Uterus (tissue), 4 donors: Measurements from ENCODE around the gene SLC4A1. TPM values are rescaled to one million over a fixed set of nuclear protein-coding genes. Genes with fewer than 3 reads are reported as not detected.

Experiments used
- DNase-seq, 2 donors: peaks; one replicate each; pipeline ENCODE4 v3.0.0-alpha.2; 2019 to 2020
- H3K27ac ChIP-seq, 2 donors: fragments of 200-600 bp; sonication (generic); 1 replicate in 1 of 2; 2 replicates in 1 of 2; pipeline ENCODE4 v1.5.1; 2016 to 2018
- H3K27me3 ChIP-seq, 2 donors: fragments of 200-600 bp; sonication (generic); one replicate each; pipeline ENCODE4 v1.5.1; 2018 to 2019; ENCODE audit warnings: control low read depth in 1 of 2
- H3K36me3 ChIP-seq, 2 donors: fragments of 200-600 bp; sonication (generic); one replicate each; pipeline ENCODE4 v1.5.1; 2019; ENCODE audit warnings: control low read depth in 1 of 2
- H3K4me1 ChIP-seq, 2 donors: fragments of 200-600 bp; sonication (generic); one replicate each; pipeline ENCODE4 v1.5.1; 2018 to 2019; ENCODE audit warnings: control low read depth in 1 of 2
- H3K4me3 ChIP-seq, 2 donors: fragments of 200-600 bp; sonication (generic); 1 replicate in 1 of 2; 2 replicates in 1 of 2; pipeline ENCODE4 v1.5.1; 2018 to 2019; ENCODE audit warnings: mild to moderate bottlenecking in 1 of 2
- H3K9me3 ChIP-seq, 2 donors: fragments of 200-600 bp; sonication (generic); one replicate each; pipeline ENCODE4 v1.5.1; 2019; ENCODE audit warnings: control low read depth in 1 of 2
- CTCF ChIP-seq, 4 experiments: fragments of 200-600 bp in 2 of 4; fragments of 450-650 bp in 2 of 4; sonication (generic) in 2 of 4; IDR thresholded peaks; one replicate each; pipeline ENCODE4 v1.5.1; 2016 to 2019; ENCODE audit warnings: antibody characterized with exemption in 4 of 4, mild to moderate bottlenecking in 2 of 4, moderate library complexity in 1 of 4
- POLR2A ChIP-seq, 2 donors: fragments of 450-650 bp; IDR thresholded peaks; one replicate each; pipeline ENCODE4 v1.6.1; 2016; ENCODE audit warnings: antibody characterized with exemption in 2 of 2, mild to moderate bottlenecking in 1 of 2, moderate library complexity in 1 of 2
- intact Hi-C: fragments of 100-400 bp; cut with DNase I; formaldehyde crosslinking; loops from one replicate; pipeline ENCODE4 v1.15.1; 2023; ENCODE audit warnings: low total_unique reads
- total RNA-seq, 4 donors: library from RNA; depleted of rRNA in 3 of 4; stranded (reverse); fragments of >200 nt in 3 of 4; gene quantifications; one replicate each; pipeline versions ENCODE4 v1.1.0 to v1.2.4, GENCODE V29; 2014 to 2023
- donor health status: DM: yes; HTN: yes; CAD: no.

SLC4A1 gene
- total RNA-seq, 4 donors from 2014 or later = 8.4 TPM; not detected in 3

- intact Hi-C loops = no loop called here
Observed at GRCh38 chr17:44314524-44314868, 46.6 kb upstream of the SLC4A1 start.

GRCh38 chr17:44314031-44314430 is 46.1 kb upstream of the SLC4A1 start:
- intact Hi-C loops = no loop called here
- no peak for TF ChIP-seq POLR2A (IDR thresholded peaks at IDR 0.05)
- TF ChIP-seq CTCF (IDR thresholded peaks at IDR 0.05) = no peak
- peaks cover 0 to 9% of the 10 kb centered on the region in 2 donors for H3K4me1 ChIP-seq
- H3K9me3 ChIP-seq = no peaks in the 10 kb centered on the region
- H3K27ac ChIP-seq = no peak overlapping the region
- H3K4me3 ChIP-seq = no peak overlapping the region
- H3K27me3 ChIP-seq = peaks cover 17 to 21% of the 10 kb centered on the region in 2 donors
- DNase-seq = no peak
- no peaks in the 10 kb centered on the region for H3K36me3 ChIP-seq

More at GRCh38 chr17:44314524-44314868, 46.6 kb upstream of the SLC4A1 start:
- H3K36me3 ChIP-seq = no peaks in the 10 kb centered on the region
- DNase-seq = no peak
- peaks cover 17 to 21% of the 10 kb centered on the region in 2 donors for H3K27me3 ChIP-seq
- TF ChIP-seq POLR2A (IDR thresholded peaks at IDR 0.05) (no peak), CTCF (IDR thresholded peaks at IDR 0.05) (no peak)
- H3K4me3 ChIP-seq = no peak overlapping the region
- no peak overlapping the region for H3K27ac ChIP-seq
- H3K9me3 ChIP-seq = no peaks in the 10 kb centered on the region
- peaks cover 0 to 8% of the 10 kb centered on the region in 2 donors for H3K4me1 ChIP-seq

GRCh38 chr17:44312396-44313104 is 44.6 kb upstream of the SLC4A1 start:
- Histone ChIP-seq H3K36me3 (no peaks in the 10 kb centered on the region), H3K4me1 (peaks cover 0 to 18% of the 10 kb centered on the region in 2 donors), H3K9me3 (no peaks in the 10 kb centered on the region), H3K4me3 (no peak overlapping the region), H3K27me3 (peaks cover 17 to 21% of the 10 kb centered on the region in 2 donors), H3K27ac (no peak overlapping the region)
- DNase-seq = no peak
- TF ChIP-seq POLR2A (IDR thresholded peaks at IDR 0.05) (no peak), CTCF (IDR thresholded peaks at IDR 0.05) (no peak)
- intact Hi-C loops = no loop called here

GRCh38 chr17:44311562-44312181 is 43.7 kb upstream of the SLC4A1 start:
- TF ChIP-seq CTCF (IDR thresholded peaks at IDR 0.05) (no peak), POLR2A (IDR thresholded peaks at IDR 0.05) (no peak)
- Histone ChIP-seq H3K27me3 (peaks cover 13 to 17% of the 10 kb centered on the region in 2 donors), H3K9me3 (no peaks in the 10 kb centered on the region), H3K27ac (no peak overlapping the region), H3K36me3 (no peaks in the 10 kb centered on the region), H3K4me3 (no peak overlapping the region), H3K4me1 (peaks cover 0 to 20% of the 10 kb centered on the region in 2 donors)
- DNase-seq = no peak
- intact Hi-C loops = no loop called here

GRCh38 chr17:44310609-44311376 is 42.9 kb upstream of the SLC4A1 start:
- no peaks in the 10 kb centered on the region for H3K9me3 ChIP-seq
- intact Hi-C loops = no loop called here
- no peaks in the 10 kb centered on the region for H3K36me3 ChIP-seq
- DNase-seq = no peak
- TF ChIP-seq POLR2A (IDR thresholded peaks at IDR 0.05) = no peak
- TF ChIP-seq CTCF (IDR thresholded peaks at IDR 0.05) = no peak
- H3K27ac ChIP-seq = no peak overlapping the region
- H3K27me3 ChIP-seq = peaks cover 4 to 12% of the 10 kb centered on the region in 2 donors
- H3K4me1 ChIP-seq = peaks cover 0 to 20% of the 10 kb centered on the region in 2 donors
- H3K4me3 ChIP-seq = no peak overlapping the region
